ENCODE data around the gene STAP1. TPM values are rescaled to one million over a fixed set of nuclear protein-coding genes. Genes with fewer than 3 reads are reported as not detected.

The STAP1 gene
- not detected in 5 replicates for total RNA-seq (2022; extraction: Qiagen RNA extraction; ENCODE audit: low read depth)

GRCh38 chr4:67558493-67558892 is at the start of gene STAP1:
TSS of gene STAP1 (plus strand) at chr4:67558727. CDS start at chr4:67558810, 83 bp downstream.

DNA sequence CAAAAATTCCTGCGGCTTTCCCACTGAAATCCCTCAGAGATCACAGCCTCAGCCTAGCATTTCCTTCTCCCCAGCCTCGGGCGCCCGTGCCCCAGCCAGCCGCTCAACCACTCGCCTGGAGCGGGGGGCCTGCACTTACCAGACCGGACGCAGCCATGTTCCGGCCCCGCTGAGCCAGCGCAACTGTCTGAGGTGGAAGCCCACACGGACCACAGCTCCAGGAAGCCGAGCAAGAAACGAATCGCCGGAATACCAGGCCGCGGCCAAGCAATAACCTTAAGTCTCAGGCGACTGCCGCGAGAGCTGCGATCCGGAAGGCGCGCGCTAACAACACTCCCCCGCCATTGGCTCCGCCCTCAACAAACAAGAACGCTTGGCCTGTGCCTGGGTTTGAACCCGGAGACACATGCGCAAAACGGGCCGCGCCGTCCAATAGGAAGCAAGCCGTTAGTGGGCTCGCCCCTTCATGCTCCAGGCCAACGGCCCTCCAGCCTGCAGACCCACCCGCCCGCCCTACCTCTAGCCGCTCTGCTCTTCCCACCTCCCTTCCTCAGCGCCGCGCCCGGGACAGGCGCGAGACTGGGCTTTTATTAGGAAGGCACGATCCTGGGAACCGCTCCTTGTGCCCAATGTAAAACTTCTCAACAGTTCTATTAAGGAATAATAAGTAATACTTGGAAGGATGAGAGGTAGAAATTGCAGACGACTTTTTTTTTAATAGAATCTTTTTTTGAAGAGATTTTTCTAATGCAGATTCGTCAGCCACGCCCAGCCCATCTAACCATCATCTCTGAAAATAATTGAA is 13.1 kb upstream of the STAP1 start, which contains the start of gene CENPC:
Gene CENPC (minus strand): TSS at position 305 of the 805 bp plus-strand sequence. CDS start 148 bp downstream, at position 157.

Other genes with a start within 250 kb of the STAP1 start
- gene CENPC, start 13.2 kb upstream of the STAP1 start, total RNA-seq (2022; extraction: Qiagen RNA extraction; ENCODE audit: low read depth) = 2.7 to 4.9 TPM (median 4.1 TPM) in 5 replicates
- gene UBA6, start 142.4 kb downstream of the STAP1 start, total RNA-seq (2022; extraction: Qiagen RNA extraction; ENCODE audit: low read depth) = 12.1 to 21.5 TPM (median 20.3 TPM) in 5 replicates
- gene GNRHR, start 195.7 kb downstream of the STAP1 start, total RNA-seq (2022; extraction: Qiagen RNA extraction; ENCODE audit: low read depth) = not detected in 5 replicates